ENCODE measurements around the gene KLC4. TPM values are rescaled to one million over a fixed set of nuclear protein-coding genes. Genes with fewer than 3 reads are reported as not detected.
"Not testable (repeated sequence)": the region's sequence is repeated elsewhere in the genome, so short reads cannot be mapped to it uniquely, and the experiment has no call there.

Gene KLC4
- total RNA-seq, 2 experiments from 2014 or later = 9.5 to 10.0 TPM

DNA sequence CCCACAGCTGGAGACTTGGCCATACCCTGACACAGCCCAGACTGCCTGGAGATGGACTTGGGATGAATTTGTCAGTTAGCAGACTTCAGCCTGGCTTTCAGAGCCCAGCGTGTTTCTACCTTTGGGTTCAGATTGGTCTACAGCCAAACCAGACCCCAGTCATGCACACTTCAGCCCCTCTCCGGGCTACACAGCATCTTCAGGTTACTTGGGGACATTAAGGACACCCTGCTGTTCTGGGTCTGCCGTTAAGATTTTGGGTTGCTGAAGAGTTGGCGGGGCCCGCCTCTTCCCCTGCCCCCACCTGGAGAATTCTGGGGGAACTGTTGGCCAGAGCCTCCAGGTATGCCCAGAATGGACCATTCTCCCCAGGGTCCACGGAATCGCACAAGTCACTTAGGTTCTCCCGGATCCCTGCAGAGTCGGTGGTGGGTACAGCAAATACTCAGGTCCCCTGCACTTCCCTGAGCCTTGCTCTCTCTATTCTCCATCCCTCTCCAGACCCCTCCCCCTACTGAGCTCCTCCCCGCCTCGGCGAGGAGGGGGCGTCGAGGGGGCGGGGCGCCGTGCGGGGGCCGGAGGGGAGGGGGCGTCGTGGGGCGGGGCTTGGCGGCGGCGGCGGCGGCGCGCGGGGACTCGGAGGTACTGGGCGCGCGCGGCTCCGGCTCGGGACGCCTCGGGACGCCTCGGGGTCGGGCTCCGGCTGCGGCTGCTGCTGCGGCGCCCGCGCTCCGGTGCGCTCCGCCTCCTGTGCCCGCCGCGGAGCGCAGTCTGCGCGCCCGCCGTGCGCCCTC lies 16.4 kb downstream of the KLC4 start, which contains the start of gene PTK7:
PTK7 (plus strand) TSS at position 645 of the 794 bp plus-strand sequence. CDS start 175 bp downstream, outside the sequence.
- Mint-ChIP-seq H3K9me3 (no peaks in the 10 kb centered on the region), H3K27ac (no peak within 1 kb of the TSS), H3K36me3 (no peaks in the 10 kb centered on the region), H3K4me1 (peaks cover 3% of the 10 kb centered on the region), H3K4me3 (peak within 1 kb of the TSS; percentile 66), H3K27me3 (peaks cover 18% of the 10 kb centered on the region)
- peak; percentile 49 for DNase-seq

- no peak overlapping the region for H3K27ac Mint-ChIP-seq
- DNase-seq = no peak
- H3K9me3 Mint-ChIP-seq = no peaks in the 10 kb centered on the region
- peak overlapping the region; percentile 66 for H3K4me3 Mint-ChIP-seq
- peaks cover 18% of the 10 kb centered on the region for H3K27me3 Mint-ChIP-seq
- peaks cover 4% of the 10 kb centered on the region for H3K4me1 Mint-ChIP-seq
- no peaks in the 10 kb centered on the region for H3K36me3 Mint-ChIP-seq
Observed at GRCh38 chr6:43076464-43077332, 17.3 kb downstream of the KLC4 start.

DNA sequence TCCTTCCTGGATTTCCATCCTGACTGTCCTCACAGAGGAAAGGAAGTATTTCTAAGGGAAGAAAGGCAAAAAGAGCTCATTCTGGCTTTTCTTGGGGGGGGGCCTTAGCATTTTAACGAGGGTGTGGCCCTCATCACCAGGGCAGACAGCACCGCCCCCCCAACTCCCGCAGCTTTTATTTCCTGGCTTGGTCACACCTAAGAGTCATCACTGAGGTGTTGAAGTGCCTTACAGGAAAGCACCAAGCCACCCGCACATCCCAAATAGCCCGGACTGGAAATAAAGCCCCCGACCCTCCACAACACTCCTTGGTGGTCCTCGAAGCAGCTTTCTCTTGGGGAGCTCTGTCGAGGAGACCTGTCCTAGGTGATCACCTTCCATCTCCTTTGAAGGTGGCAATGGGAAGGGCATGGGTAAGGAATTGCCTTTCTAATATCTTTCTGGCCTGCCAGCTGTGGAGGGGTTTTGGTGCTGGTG lies 17.9 kb downstream of the KLC4 start:
- Mint-ChIP-seq H3K4me1 (peaks cover 6% of the 10 kb centered on the region), H3K27me3 (peaks cover 18% of the 10 kb centered on the region), H3K9me3 (no peaks in the 10 kb centered on the region), H3K36me3 (no peaks in the 10 kb centered on the region), H3K4me3 (peak overlapping the region; percentile 66), H3K27ac (no peak overlapping the region)
- DNase-seq = no peak

DNA sequence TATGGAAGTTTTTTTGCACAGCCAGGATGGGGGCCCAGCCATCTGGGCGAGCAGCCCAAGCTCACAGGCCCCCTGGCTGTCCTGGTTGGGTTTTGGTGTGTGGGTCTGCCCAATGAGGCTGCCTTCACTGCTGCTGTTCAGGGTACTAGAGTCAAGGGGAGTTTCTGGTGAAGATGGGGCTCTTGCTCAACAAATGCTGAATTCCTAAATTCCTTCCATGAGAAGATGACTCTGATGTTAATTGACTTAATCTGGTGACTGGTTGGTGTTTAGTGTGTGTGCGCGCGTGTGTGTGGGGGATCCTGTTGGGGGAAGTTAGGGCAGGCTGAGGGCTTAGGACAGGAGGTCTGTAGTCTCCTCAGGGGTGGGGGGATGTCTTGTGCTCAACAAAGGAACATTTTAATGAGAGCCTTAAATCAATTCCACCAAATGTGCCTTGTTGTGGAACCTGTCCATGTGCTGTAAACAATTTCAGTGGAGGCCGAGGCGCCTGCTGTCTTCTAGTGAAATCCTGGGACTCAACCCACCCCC lies 18.6 kb downstream of the KLC4 start:
- Mint-ChIP-seq H3K4me3 (no peak overlapping the region), H3K27me3 (peaks cover 18% of the 10 kb centered on the region), H3K9me3 (no peaks in the 10 kb centered on the region), H3K36me3 (no peaks in the 10 kb centered on the region), H3K27ac (no peak overlapping the region), H3K4me1 (peaks cover 6% of the 10 kb centered on the region)
- DNase-seq = no peak

- Mint-ChIP-seq H3K9me3 (no peaks in the 10 kb centered on the region), H3K36me3 (no peaks in the 10 kb centered on the region), H3K4me1 (peaks cover 8% of the 10 kb centered on the region), H3K27ac (no peak overlapping the region), H3K27me3 (peaks cover 18% of the 10 kb centered on the region), H3K4me3 (no peak overlapping the region)
- DNase-seq = no peak
Observed at GRCh38 chr6:43078691-43079090, 19.3 kb downstream of the KLC4 start.

GRCh38 chr6:43081043-43081442 lies 21.6 kb downstream of the KLC4 start:
- peaks cover 18% of the 10 kb centered on the region for H3K27me3 Mint-ChIP-seq
- H3K9me3 Mint-ChIP-seq = no peaks in the 10 kb centered on the region
- DNase-seq = no peak
- no peak overlapping the region for H3K4me3 Mint-ChIP-seq
- peaks cover 10% of the 10 kb centered on the region for H3K4me1 Mint-ChIP-seq
- H3K36me3 Mint-ChIP-seq = no peaks in the 10 kb centered on the region
- H3K27ac Mint-ChIP-seq = no peak overlapping the region

DNA sequence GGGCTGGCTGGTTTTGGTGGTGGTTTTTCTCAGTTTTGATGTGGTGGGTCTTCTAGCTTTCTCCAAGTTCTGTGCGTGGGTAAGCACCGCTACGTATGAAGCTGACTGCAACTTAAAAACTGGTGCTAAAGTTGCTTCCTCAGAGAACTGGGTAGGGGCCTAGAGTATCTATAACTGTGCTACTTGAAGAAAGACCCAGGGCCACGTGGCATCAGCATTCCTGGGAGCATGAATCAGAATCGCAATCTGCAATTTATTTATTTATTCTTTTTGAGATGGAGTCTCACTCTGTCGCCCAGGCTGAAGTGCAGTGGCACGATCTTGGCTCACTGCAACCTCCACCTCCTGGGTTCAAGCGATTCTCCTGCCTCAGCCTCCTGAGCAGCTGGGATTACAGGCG lies 22.5 kb downstream of the KLC4 start:
- not testable (repeated sequence) for H3K27ac Mint-ChIP-seq, H3K4me3 Mint-ChIP-seq, H3K9me3 Mint-ChIP-seq, DNase-seq, H3K36me3 Mint-ChIP-seq
- H3K27me3 Mint-ChIP-seq = peaks cover 14% of the 10 kb centered on the region
- peaks cover 13% of the 10 kb centered on the region for H3K4me1 Mint-ChIP-seq

GRCh38 chr6:43082806-43083655 lies 23.6 kb downstream of the KLC4 start:
- H3K36me3 Mint-ChIP-seq = no peaks in the 10 kb centered on the region
- H3K4me1 Mint-ChIP-seq = peaks cover 11% of the 10 kb centered on the region
- no peak for DNase-seq
- H3K27me3 Mint-ChIP-seq = peaks cover 2% of the 10 kb centered on the region
- H3K9me3 Mint-ChIP-seq = no peaks in the 10 kb centered on the region
- H3K4me3 Mint-ChIP-seq = no peak overlapping the region
- no peak overlapping the region for H3K27ac Mint-ChIP-seq

- Mint-ChIP-seq H3K4me3 (no peak overlapping the region), H3K36me3 (no peaks in the 10 kb centered on the region), H3K4me1 (peaks cover 11% of the 10 kb centered on the region), H3K27ac (no peak overlapping the region), H3K27me3 (no peaks in the 10 kb centered on the region), H3K9me3 (no peaks in the 10 kb centered on the region)
- DNase-seq = peak; percentile 16
Observed at GRCh38 chr6:43086022-43086658, 26.7 kb downstream of the KLC4 start.

- Mint-ChIP-seq H3K27ac (no peak overlapping the region), H3K27me3 (no peaks in the 10 kb centered on the region), H3K36me3 (no peaks in the 10 kb centered on the region), H3K4me3 (no peak overlapping the region), H3K4me1 (peaks cover 6% of the 10 kb centered on the region), H3K9me3 (no peaks in the 10 kb centered on the region)
- DNase-seq = no peak
Observed at GRCh38 chr6:43088654-43089056, 29.2 kb downstream of the KLC4 start.

GRCh38 chr6:43089467-43089866 lies 30.0 kb downstream of the KLC4 start:
- H3K4me1 Mint-ChIP-seq = peaks cover 6% of the 10 kb centered on the region
- no peak overlapping the region for H3K27ac Mint-ChIP-seq
- H3K27me3 Mint-ChIP-seq = no peaks in the 10 kb centered on the region
- no peak overlapping the region for H3K4me3 Mint-ChIP-seq
- no peaks in the 10 kb centered on the region for H3K36me3 Mint-ChIP-seq
- H3K9me3 Mint-ChIP-seq = no peaks in the 10 kb centered on the region
- no peak for DNase-seq

GRCh38 chr6:43089874-43090558 lies 30.6 kb downstream of the KLC4 start:
- H3K27ac Mint-ChIP-seq = no peak overlapping the region
- H3K9me3 Mint-ChIP-seq = no peaks in the 10 kb centered on the region
- H3K27me3 Mint-ChIP-seq = no peaks in the 10 kb centered on the region
- no peak overlapping the region for H3K4me3 Mint-ChIP-seq
- H3K36me3 Mint-ChIP-seq = no peaks in the 10 kb centered on the region
- H3K4me1 Mint-ChIP-seq = peaks cover 6% of the 10 kb centered on the region
- DNase-seq = no peak

GRCh38 chr6:43090559-43090956 lies 31.1 kb downstream of the KLC4 start:
- Mint-ChIP-seq H3K4me1 (peaks cover 6% of the 10 kb centered on the region), H3K27me3 (no peaks in the 10 kb centered on the region), H3K27ac (no peak overlapping the region), H3K36me3 (no peaks in the 10 kb centered on the region), H3K9me3 (no peaks in the 10 kb centered on the region), H3K4me3 (no peak overlapping the region)
- no peak for DNase-seq

GRCh38 chr6:43091020-43091419 lies 31.6 kb downstream of the KLC4 start:
- H3K36me3 Mint-ChIP-seq = no peaks in the 10 kb centered on the region
- H3K4me1 Mint-ChIP-seq = peaks cover 7% of the 10 kb centered on the region
- no peak for DNase-seq

More at GRCh38 chr6:43091020-43091419, 31.6 kb downstream of the KLC4 start:
- H3K9me3 Mint-ChIP-seq = no peaks in the 10 kb centered on the region
- H3K27ac Mint-ChIP-seq = no peak overlapping the region
- H3K27me3 Mint-ChIP-seq = no peaks in the 10 kb centered on the region
- no peak overlapping the region for H3K4me3 Mint-ChIP-seq

Data from activated naive CD8-positive, alpha-beta T cell treated with anti-CD3 and anti-CD28 coated beads for 36 hours (primary cell).